WTC11 (cell line): Measurements from ENCODE around the gene HTRA1. TPM values are rescaled to one million over a fixed set of nuclear protein-coding genes. Genes with fewer than 3 reads are reported as not detected.

Experiments used
- ATAC-seq: fragments of 200-7000 bp; cut with Tn5 transposase; 2 replicates; pipeline ENCODE4 v1.10.0; 2021; ENCODE audit warnings: mild to moderate bottlenecking, moderate library complexity
- CTCF ChIA-PET: fragments of 300-600 bp; sonication (Branson Sonifier 250); formaldehyde crosslinking; loops from one replicate; lab custom pipeline; 2021; ENCODE audit warnings: antibody characterized with exemption; lab: Charles Lee
- POLR2A ChIA-PET: fragments of 350-600 bp; sonication (Branson Sonifier 250); formaldehyde crosslinking; loops from one replicate; lab custom pipeline; 2021; ENCODE audit warnings: antibody characterized with exemption; lab: Charles Lee
- DNase-seq: peaks from one replicate; pipeline ENCODE4 v3.0.0; 2021; ENCODE audit warnings: low spot score
- H3K27ac Mint-ChIP-seq: 2 replicates; pipeline ENCODE4 v1.8.0; 2021; ENCODE audit warnings: mixed read lengths
- H3K27me3 Mint-ChIP-seq: 2 replicates; pipeline ENCODE4 v1.8.0; 2021; ENCODE audit warnings: low read depth, mild to moderate bottlenecking, moderate library complexity, mixed read lengths
- H3K36me3 Mint-ChIP-seq: 2 replicates; pipeline ENCODE4 v1.8.0; 2021; ENCODE audit warnings: mixed read lengths
- H3K4me1 Mint-ChIP-seq: 2 replicates; pipeline ENCODE4 v1.8.0; 2022; ENCODE audit warnings: mixed read lengths
- H3K4me3 Mint-ChIP-seq: 2 replicates; pipeline ENCODE4 v1.8.0; 2021; ENCODE audit warnings: mild to moderate bottlenecking, moderate library complexity, mixed read lengths
- H3K9me3 Mint-ChIP-seq: 2 replicates; pipeline ENCODE4 v1.8.0; 2021; ENCODE audit warnings: mixed read lengths
- IRF2 ChIP-seq: sonication (generic); formaldehyde crosslinking; IDR thresholded peaks from 2 replicates; pipeline ENCODE4 v1.8.0; 2022; ENCODE audit warnings: low read depth, missing genetic modification reagents, borderline replicate concordance
- JUN ChIP-seq: sonication (generic); formaldehyde crosslinking; IDR thresholded peaks from 2 replicates; pipeline ENCODE4 v1.8.0; 2023; ENCODE audit warnings: mild to moderate bottlenecking, missing genetic modification reagents
- MXD4 ChIP-seq: fragments of 250-450 bp; sonication (Bioruptor Pico); IDR thresholded peaks from 2 replicates; pipeline ENCODE4 v1.8.0; 2021; ENCODE audit warnings: mild to moderate bottlenecking, moderate library complexity, borderline replicate concordance
- MYBL2 ChIP-seq: sonication (generic); formaldehyde crosslinking; IDR thresholded peaks from 2 replicates; pipeline ENCODE4 v1.8.1; 2023; ENCODE audit warnings: mild to moderate bottlenecking, moderate library complexity, missing genetic modification reagents
- OVOL2 ChIP-seq: fragments of 250-450 bp; sonication (Bioruptor Pico); IDR thresholded peaks from 2 replicates; pipeline ENCODE4 v1.9.0; 2021; ENCODE audit warnings: mild to moderate bottlenecking, borderline replicate concordance
- SMAD3 ChIP-seq: sonication (generic); formaldehyde crosslinking; IDR thresholded peaks from 2 replicates; pipeline ENCODE4 v1.8.0; 2022; ENCODE audit warnings: missing genetic modification reagents, mild to moderate bottlenecking, borderline replicate concordance
- ZNF263 ChIP-seq: sonication (generic); formaldehyde crosslinking; IDR thresholded peaks from 2 replicates; pipeline ENCODE4 v1.8.1; 2022; ENCODE audit warnings: low read depth, mild to moderate bottlenecking, moderate library complexity, missing genetic modification reagents
- ZNF317 ChIP-seq: sonication (generic); formaldehyde crosslinking; IDR thresholded peaks from 2 replicates; pipeline ENCODE4 v1.8.1; 2023; ENCODE audit warnings: low read depth, mild to moderate bottlenecking, moderate library complexity, missing genetic modification reagents, borderline replicate concordance
- total RNA-seq: library from RNA; stranded (reverse); gene quantifications from 3 replicates; pipeline ENCODE4 v1.2.3, GENCODE V29; 2021
- TF ChIP-seq, protein P1 (sequence below): sonication (generic); formaldehyde crosslinking; IDR thresholded peaks from 2 replicates; pipeline ENCODE4 v1.8.1; 2022; ENCODE audit warnings: low read depth, mild to moderate bottlenecking, moderate library complexity, missing genetic modification reagents, borderline replicate concordance
- TF ChIP-seq, protein P2 (sequence below): fragments of 200-600 bp; IDR thresholded peaks from 2 replicates; pipeline ENCODE4 v1.8.0; 2022; ENCODE audit warnings: antibody characterized with exemption
- TF ChIP-seq, protein P3 (sequence below): sonication (generic); formaldehyde crosslinking; IDR thresholded peaks from 2 replicates; pipeline ENCODE4 v1.8.1; 2023; ENCODE audit warnings: mild to moderate bottlenecking, missing genetic modification reagents, moderate library complexity
- TF ChIP-seq, protein P4 (sequence below): fragments of 250-450 bp; sonication (Bioruptor Pico); IDR thresholded peaks from 2 replicates; pipeline ENCODE4 v1.9.0; 2021; ENCODE audit warnings: mild to moderate bottlenecking, borderline replicate concordance
- TF ChIP-seq, protein P5 (sequence below): sonication (generic); formaldehyde crosslinking; IDR thresholded peaks from 2 replicates; pipeline ENCODE4 v1.8.1; 2023; ENCODE audit warnings: mild to moderate bottlenecking, missing genetic modification reagents, moderate library complexity
- TF ChIP-seq, protein P6 (sequence below): sonication (generic); formaldehyde crosslinking; conservative IDR thresholded peaks from 2 replicates; pipeline ENCODE4 v1.8.1; 2022; ENCODE audit warnings: mild to moderate bottlenecking, missing genetic modification reagents

HTRA1 gene
- total RNA-seq, 1 experiment from 2014 or later, result 18.3 TPM

DNA sequence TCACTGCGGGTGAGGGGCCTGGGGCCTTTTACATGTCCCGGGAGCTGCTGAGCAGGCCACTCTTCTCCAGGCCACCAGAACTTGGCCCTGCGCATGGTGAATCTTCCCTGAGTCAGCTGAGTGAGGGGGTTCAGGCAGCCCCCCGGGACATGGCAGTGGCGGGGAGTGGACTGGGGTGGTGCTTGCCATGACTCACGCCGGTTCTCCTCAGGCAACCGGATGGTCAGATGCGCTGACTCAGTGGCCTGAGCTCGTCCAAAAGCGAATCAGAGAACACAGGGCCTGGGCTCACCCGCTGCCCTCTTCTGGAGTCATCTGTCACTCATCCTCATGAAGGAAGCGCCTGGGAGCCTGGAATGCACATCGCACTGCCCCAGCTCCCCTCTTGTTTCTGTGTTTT is 33.5 kb downstream of the HTRA1 start:
- no peak overlapping the region for H3K4me3 Mint-ChIP-seq
- POLR2A ChIA-PET, result no interaction called here
- no peaks in the 10 kb centered on the region for H3K27me3 Mint-ChIP-seq
- no peaks in the 10 kb centered on the region for H3K36me3 Mint-ChIP-seq
- H3K4me1 Mint-ChIP-seq, result peaks cover 10% of the 10 kb centered on the region
- TF ChIP-seq OVOL2, result no peak
- TF ChIP-seq IRF2, result no peak
- TF ChIP-seq, protein P1, sequence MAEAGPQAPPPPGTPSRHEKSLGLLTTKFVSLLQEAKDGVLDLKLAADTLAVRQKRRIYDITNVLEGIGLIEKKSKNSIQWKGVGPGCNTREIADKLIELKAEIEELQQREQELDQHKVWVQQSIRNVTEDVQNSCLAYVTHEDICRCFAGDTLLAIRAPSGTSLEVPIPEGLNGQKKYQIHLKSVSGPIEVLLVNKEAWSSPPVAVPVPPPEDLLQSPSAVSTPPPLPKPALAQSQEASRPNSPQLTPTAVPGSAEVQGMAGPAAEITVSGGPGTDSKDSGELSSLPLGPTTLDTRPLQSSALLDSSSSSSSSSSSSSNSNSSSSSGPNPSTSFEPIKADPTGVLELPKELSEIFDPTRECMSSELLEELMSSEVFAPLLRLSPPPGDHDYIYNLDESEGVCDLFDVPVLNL (CRISPR knock-in tag), result no peak
- TF ChIP-seq, protein P2, sequence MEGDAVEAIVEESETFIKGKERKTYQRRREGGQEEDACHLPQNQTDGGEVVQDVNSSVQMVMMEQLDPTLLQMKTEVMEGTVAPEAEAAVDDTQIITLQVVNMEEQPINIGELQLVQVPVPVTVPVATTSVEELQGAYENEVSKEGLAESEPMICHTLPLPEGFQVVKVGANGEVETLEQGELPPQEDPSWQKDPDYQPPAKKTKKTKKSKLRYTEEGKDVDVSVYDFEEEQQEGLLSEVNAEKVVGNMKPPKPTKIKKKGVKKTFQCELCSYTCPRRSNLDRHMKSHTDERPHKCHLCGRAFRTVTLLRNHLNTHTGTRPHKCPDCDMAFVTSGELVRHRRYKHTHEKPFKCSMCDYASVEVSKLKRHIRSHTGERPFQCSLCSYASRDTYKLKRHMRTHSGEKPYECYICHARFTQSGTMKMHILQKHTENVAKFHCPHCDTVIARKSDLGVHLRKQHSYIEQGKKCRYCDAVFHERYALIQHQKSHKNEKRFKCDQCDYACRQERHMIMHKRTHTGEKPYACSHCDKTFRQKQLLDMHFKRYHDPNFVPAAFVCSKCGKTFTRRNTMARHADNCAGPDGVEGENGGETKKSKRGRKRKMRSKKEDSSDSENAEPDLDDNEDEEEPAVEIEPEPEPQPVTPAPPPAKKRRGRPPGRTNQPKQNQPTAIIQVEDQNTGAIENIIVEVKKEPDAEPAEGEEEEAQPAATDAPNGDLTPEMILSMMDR, result no peak
- no peak for TF ChIP-seq ZNF317 (CRISPR knock-in tag)
- ATAC-seq, result no peak
- H3K9me3 Mint-ChIP-seq, result no peaks in the 10 kb centered on the region
- CTCF ChIA-PET, result interaction anchor here (0.9 to 1.8 kb wide), 7 partner anchors 11 to 227 kb away, joined by 3 to 6 read pairs (median 4); no protein-coding TSS in a partner anchor
- DNase-seq, result no peak
- no peak overlapping the region for H3K27ac Mint-ChIP-seq

DNA sequence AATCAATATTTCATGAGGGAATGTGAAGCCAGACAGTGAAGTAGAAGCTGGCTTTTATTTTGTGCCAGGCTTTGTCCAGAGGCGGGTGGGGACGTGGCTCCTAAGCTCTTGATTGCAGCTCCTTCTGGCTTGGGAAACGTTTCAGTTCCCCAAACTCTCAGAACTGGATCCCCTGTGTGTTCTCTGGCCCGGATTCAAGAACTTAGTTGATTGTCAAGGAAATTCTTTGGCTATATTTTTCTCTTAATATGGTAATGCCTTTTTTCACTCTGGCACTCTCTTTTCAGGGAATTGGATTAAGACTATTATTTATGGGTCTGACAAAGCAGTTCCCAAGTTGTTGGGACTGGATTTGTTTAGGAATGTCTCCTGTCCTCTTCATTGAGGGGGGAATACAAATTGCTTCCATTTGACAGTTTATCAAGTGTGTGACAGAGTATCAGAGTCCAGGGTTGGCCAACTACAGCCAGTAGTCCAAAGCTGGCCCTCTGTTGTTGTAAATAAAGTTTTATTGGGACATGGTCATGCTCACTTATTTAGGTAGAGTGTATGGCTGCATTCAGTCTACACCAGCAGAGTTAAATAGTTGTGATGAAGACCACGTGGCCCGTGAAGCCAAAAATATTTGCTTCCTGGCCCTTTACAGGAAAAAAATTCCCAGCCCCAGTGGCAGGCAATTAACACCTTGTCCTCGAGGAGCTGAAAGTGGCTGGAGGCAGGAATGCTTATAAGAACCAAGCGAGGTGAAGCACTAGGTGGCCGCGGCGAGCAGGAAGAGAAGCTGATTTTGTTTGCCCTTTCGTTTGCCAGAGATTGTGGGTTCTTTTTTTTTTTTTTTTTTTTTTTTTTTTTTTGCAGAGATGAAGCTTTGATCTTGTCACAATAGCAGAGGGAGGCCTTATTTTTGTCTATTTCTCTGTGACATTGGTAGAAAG is 34.3 kb downstream of the HTRA1 start:
- H3K36me3 Mint-ChIP-seq, result no peaks in the 10 kb centered on the region
- TF ChIP-seq, protein P3, sequence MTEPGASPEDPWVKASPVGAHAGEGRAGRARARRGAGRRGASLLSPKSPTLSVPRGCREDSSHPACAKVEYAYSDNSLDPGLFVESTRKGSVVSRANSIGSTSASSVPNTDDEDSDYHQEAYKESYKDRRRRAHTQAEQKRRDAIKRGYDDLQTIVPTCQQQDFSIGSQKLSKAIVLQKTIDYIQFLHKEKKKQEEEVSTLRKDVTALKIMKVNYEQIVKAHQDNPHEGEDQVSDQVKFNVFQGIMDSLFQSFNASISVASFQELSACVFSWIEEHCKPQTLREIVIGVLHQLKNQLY (CRISPR knock-in tag), result no peak
- TF ChIP-seq MXD4 (CRISPR knock-in tag) (no peak), JUN (CRISPR knock-in tag) (no peak), MYBL2 (CRISPR knock-in tag) (no peak)
- TF ChIP-seq, protein P4, sequence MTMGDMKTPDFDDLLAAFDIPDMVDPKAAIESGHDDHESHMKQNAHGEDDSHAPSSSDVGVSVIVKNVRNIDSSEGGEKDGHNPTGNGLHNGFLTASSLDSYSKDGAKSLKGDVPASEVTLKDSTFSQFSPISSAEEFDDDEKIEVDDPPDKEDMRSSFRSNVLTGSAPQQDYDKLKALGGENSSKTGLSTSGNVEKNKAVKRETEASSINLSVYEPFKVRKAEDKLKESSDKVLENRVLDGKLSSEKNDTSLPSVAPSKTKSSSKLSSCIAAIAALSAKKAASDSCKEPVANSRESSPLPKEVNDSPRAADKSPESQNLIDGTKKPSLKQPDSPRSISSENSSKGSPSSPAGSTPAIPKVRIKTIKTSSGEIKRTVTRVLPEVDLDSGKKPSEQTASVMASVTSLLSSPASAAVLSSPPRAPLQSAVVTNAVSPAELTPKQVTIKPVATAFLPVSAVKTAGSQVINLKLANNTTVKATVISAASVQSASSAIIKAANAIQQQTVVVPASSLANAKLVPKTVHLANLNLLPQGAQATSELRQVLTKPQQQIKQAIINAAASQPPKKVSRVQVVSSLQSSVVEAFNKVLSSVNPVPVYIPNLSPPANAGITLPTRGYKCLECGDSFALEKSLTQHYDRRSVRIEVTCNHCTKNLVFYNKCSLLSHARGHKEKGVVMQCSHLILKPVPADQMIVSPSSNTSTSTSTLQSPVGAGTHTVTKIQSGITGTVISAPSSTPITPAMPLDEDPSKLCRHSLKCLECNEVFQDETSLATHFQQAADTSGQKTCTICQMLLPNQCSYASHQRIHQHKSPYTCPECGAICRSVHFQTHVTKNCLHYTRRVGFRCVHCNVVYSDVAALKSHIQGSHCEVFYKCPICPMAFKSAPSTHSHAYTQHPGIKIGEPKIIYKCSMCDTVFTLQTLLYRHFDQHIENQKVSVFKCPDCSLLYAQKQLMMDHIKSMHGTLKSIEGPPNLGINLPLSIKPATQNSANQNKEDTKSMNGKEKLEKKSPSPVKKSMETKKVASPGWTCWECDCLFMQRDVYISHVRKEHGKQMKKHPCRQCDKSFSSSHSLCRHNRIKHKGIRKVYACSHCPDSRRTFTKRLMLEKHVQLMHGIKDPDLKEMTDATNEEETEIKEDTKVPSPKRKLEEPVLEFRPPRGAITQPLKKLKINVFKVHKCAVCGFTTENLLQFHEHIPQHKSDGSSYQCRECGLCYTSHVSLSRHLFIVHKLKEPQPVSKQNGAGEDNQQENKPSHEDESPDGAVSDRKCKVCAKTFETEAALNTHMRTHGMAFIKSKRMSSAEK, result no peak
- peaks cover 10% of the 10 kb centered on the region for H3K4me1 Mint-ChIP-seq
- H3K27me3 Mint-ChIP-seq, result no peaks in the 10 kb centered on the region
- ChIA-PET CTCF (interaction anchor here (0.7 to 3.2 kb wide), 9 partner anchors 9 to 216 kb away, joined by 3 to 10 read pairs (median 4); no protein-coding TSS in a partner anchor), POLR2A (interaction anchor here (0.6 kb wide), 2 partner anchors 207 to 1004 kb away, joined by 3 to 5 read pairs; no protein-coding TSS in a partner anchor)
- peak; percentile 33; the same call in 1 of the 2 replicates for ATAC-seq
- no peaks in the 10 kb centered on the region for H3K9me3 Mint-ChIP-seq
- no peak overlapping the region for H3K27ac Mint-ChIP-seq
- peak; percentile 30 for DNase-seq
- H3K4me3 Mint-ChIP-seq, result no peak overlapping the region

DNA sequence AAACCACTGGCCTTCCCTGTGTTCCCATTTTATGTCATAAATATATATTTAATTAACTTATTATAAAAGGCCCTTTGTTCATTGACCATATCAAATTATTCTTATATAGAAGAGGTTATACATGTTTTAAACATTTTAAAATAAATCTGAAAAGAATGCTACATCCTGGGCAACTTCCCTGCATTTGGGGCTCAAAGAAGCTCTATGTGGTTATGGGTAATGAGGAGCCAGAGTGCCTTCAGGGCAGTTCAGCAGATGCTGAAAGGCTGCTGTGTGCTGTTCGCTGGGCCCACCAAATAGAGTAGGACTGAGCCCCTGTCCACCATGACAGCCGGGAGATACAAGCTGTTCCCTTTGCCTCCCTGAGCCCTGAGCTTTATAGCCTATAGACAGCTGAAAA is 35.9 kb downstream of the HTRA1 start:
- Mint-ChIP-seq H3K4me3 (no peak overlapping the region), H3K4me1 (peaks cover 10% of the 10 kb centered on the region), H3K27ac (no peak overlapping the region), H3K36me3 (no peaks in the 10 kb centered on the region), H3K9me3 (no peaks in the 10 kb centered on the region), H3K27me3 (no peaks in the 10 kb centered on the region)
- no peak for ATAC-seq
- no peak for DNase-seq
- CTCF ChIA-PET, result interaction anchor here (1.3 to 3.2 kb wide), 2 partner anchors 30 to 69 kb away, joined by 3 to 10 read pairs; no protein-coding TSS in a partner anchor
- POLR2A ChIA-PET, result no interaction called here
- TF ChIP-seq SMAD3 (no peak), ZNF263 (CRISPR knock-in tag) (no peak)
- TF ChIP-seq, protein P5, sequence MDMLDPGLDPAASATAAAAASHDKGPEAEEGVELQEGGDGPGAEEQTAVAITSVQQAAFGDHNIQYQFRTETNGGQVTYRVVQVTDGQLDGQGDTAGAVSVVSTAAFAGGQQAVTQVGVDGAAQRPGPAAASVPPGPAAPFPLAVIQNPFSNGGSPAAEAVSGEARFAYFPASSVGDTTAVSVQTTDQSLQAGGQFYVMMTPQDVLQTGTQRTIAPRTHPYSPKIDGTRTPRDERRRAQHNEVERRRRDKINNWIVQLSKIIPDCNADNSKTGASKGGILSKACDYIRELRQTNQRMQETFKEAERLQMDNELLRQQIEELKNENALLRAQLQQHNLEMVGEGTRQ (CRISPR knock-in tag), result no peak
- TF ChIP-seq, protein P6, sequence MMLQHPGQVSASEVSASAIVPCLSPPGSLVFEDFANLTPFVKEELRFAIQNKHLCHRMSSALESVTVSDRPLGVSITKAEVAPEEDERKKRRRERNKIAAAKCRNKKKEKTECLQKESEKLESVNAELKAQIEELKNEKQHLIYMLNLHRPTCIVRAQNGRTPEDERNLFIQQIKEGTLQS, result no peak
- TF ChIP-seq, protein P4, result no peak
